HL-60 (cell line): ENCODE data around the gene SLC25A25.

Experiments
- GABPA ChIP-seq: IDR thresholded peaks from 2 replicates; pipeline ENCODE4 v1.6.1; 2012; ENCODE audit warnings: low read depth
- TF ChIP-seq, protein P1 (sequence below): IDR thresholded peaks from one replicate; pipeline ENCODE4 v1.5.1; 2011; ENCODE audit warnings: low read length, control low read depth, inconsistent platforms; ENCODE audit not compliant: insufficient read depth

GRCh38 chr9:128101690-128102089, 33.7 kb downstream of the SLC25A25 start:
- TF ChIP-seq, protein P1, sequence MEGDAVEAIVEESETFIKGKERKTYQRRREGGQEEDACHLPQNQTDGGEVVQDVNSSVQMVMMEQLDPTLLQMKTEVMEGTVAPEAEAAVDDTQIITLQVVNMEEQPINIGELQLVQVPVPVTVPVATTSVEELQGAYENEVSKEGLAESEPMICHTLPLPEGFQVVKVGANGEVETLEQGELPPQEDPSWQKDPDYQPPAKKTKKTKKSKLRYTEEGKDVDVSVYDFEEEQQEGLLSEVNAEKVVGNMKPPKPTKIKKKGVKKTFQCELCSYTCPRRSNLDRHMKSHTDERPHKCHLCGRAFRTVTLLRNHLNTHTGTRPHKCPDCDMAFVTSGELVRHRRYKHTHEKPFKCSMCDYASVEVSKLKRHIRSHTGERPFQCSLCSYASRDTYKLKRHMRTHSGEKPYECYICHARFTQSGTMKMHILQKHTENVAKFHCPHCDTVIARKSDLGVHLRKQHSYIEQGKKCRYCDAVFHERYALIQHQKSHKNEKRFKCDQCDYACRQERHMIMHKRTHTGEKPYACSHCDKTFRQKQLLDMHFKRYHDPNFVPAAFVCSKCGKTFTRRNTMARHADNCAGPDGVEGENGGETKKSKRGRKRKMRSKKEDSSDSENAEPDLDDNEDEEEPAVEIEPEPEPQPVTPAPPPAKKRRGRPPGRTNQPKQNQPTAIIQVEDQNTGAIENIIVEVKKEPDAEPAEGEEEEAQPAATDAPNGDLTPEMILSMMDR, result no peak
- TF ChIP-seq GABPA, result no peak
